ENCODE results near the gene EDIL3.

The EDIL3 gene

DNA sequence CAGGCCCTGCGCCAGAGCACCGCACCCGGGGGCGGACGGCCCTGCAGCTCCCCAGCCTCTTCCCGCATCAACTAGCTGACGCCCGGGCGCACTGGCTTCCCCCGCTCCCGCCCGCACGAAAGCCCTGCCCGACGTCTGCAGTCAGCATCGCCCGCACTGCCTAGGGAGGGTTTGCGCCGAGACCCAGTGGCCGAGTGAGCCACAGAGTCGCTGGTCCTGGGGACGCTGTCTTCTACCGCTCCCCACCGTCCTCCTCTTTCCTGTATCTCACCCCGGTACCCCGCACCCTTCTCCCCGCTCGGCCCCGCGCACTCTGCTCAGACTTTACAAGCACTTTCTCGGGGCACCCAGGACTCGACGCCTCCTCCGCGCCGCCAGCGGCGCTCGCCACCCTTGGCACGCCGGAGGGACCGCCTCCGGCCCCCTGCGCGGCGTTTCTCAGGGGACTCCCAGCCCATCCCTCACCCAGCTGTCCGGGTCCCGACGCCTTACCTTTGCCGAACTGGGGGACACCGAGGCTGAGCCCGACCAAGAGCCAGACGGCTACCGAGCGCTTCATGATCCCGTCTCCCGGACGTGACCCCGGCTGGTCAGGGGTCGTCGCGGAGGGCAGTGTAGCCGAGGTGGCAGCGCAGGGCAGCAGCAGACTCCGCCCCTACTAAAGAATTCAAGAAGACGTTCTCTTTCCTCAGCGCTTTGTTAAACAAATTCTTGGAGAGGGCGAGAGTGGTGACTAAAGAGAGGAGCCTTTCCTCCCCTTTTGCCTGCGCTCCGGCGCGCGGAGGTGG is 670 bp downstream of the EDIL3 start:
- H3K4me3 ChIP-seq (ENCODE audit: low read length) = peak overlapping the region; percentile 23
- no peak for TF ChIP-seq ZNF274 (IDR thresholded peaks at IDR 0.05; ENCODE audit: low read depth, low read length)

DNA sequence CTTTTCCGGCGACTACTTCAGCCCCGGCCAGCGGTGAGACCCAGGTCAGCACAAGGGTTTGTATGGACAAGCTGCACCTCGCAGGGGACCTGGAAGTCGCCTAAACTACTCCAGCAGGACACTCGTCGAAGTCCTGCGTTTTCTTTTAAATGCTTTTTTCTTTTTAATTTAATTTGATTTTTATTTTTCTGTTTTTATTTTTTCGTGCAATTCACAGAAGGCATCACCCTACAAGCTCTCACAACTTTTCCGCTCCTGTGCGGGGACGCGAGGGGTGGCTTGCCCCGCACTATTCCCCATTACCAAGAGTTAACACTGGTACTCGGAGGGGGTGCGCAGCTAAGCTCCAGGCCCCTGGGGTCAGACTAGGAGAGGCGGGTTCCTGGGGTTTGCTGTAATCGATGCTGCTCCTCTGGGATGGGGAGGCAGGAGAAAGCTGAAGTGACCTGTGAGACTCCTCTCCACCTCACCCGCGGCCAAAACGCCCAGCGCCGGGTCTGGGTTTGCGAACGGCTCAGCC is 1.3 kb downstream of the EDIL3 start:
- H3K4me3 ChIP-seq (ENCODE audit: low read length) = no peak overlapping the region; the same call in 1 of the 2 replicates
- no peak for TF ChIP-seq ZNF274 (IDR thresholded peaks at IDR 0.05; ENCODE audit: low read depth, low read length)

- no peak overlapping the region; the same call in 1 of the 2 replicates for H3K4me3 ChIP-seq (ENCODE audit: low read length)
- no peak for TF ChIP-seq ZNF274 (IDR thresholded peaks at IDR 0.05; ENCODE audit: low read depth, low read length)
Measured at GRCh38 chr5:84382363-84383295, 2.1 kb downstream of the EDIL3 start.

DNA sequence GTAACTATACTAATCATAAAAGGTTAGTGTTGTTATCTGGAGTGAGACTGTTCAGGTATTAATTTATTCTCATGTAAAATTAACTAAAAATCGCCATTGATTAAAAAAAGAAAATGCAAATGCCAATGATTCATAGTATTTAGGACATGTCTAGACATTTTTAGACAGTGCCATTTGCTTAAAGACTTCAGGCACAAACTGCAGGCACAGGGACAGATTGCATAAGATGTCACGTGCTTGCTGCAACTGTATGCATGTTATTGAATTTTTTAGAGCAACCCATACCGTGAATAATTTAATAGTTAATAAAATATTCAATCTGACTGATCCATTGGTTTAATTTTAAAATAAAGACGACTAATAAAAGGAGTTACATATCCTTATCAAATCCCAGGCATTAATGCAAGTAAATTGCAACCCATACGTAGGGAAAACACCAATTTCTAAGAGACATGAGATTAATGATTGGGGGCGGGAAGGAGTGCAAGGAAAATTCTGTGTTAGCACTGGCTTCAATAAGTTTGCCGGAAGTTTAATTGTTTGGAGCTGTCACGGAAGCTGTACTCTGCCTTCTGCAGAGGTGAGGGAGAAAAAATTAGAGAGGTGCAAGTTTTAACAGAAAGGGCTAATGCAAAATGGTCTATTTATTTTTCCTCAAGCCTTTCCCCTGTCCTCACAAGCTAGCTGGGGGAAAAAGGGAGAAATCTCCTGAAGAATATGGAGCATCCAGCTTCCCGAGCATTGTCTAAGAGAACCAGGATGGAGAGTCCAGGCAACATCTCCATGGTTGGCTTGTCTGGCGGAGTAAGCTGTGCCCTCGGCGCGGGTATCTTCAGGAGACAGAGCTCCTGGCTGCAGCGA is 2.9 kb downstream of the EDIL3 start:
- TF ChIP-seq ZNF274 (IDR thresholded peaks at IDR 0.05; ENCODE audit: low read depth, low read length) = no peak
- H3K4me3 ChIP-seq (ENCODE audit: low read length) = peak overlapping the region; percentile 38; the same call in 1 of the 2 replicates

DNA sequence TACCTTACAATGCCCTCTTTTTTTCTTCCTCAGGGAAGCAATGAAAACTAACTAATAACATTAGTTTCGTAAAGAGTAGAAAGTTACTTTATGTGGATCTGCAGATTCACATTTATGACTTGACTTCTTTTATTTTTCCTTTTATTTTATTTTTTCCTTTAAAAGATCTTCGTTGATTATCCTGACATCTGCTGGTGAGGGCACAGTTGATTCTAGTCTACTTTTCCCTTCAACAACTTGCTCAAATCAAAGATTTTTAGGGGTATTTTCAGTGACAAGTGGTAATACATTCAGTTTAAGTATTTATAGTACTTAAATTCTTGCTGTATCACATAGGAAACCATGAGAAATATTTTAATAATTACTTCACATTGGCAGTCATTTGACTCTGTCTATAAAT is 4.9 kb downstream of the EDIL3 start:
- no peak overlapping the region for H3K4me3 ChIP-seq (ENCODE audit: low read length)
- no peak for TF ChIP-seq ZNF274 (IDR thresholded peaks at IDR 0.05; ENCODE audit: low read depth, low read length)

DNA sequence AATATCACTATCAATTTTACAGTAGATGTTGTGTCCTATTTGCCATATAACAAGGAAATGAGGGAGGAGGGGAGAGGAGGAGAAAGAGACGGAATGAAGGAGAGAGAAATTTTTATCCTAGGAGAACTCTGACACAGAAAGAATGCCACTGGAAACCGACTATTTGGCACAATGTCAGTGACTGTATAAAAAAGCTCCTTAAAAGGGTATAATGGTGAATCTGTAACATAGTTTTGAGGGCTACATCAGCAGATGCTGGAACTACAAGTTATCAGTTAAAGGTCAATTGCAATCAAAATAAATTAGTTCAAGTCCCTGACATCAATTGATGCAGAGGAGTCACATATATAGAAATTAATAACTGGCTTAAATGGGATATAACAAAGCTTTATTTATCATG is 5.7 kb downstream of the EDIL3 start:
- TF ChIP-seq ZNF274 (IDR thresholded peaks at IDR 0.05; ENCODE audit: low read depth, low read length) = no peak
- H3K4me3 ChIP-seq (ENCODE audit: low read length) = no peak overlapping the region

- no peak overlapping the region for H3K4me3 ChIP-seq (ENCODE audit: low read length)
- no peak for TF ChIP-seq ZNF274 (IDR thresholded peaks at IDR 0.05; ENCODE audit: low read depth, low read length)
Measured at GRCh38 chr5:84378420-84378819, 6.3 kb downstream of the EDIL3 start.

- H3K4me3 ChIP-seq (ENCODE audit: low read length) = no peak overlapping the region
- no peak for TF ChIP-seq ZNF274 (IDR thresholded peaks at IDR 0.05; ENCODE audit: low read depth, low read length)
Measured at GRCh38 chr5:84376346-84376745, 8.3 kb downstream of the EDIL3 start.

- TF ChIP-seq ZNF274 (IDR thresholded peaks at IDR 0.05; ENCODE audit: low read depth, low read length) = no peak
- no peak overlapping the region for H3K4me3 ChIP-seq (ENCODE audit: low read length)
Measured at GRCh38 chr5:84374568-84374967, 10.1 kb downstream of the EDIL3 start.

DNA sequence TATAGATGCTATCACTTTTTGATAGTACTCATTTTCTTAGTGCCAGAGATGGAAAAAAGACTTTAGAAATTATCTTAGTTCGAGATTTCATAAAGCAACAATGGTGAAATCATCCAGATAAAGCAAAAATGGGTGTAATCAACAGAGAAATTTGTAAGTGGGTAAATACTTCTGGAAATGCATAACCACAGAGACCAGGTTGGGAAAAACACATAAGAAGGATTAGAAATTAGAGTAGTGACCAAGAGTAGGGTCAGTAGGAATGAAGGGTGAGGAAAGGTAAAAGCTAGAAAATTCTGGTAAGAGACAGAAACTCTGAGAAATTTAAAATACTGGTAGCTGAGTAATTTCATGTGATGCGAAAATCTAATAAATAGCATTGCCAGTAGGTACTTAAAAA is 11.2 kb downstream of the EDIL3 start:
- no peak for TF ChIP-seq ZNF274 (IDR thresholded peaks at IDR 0.05; ENCODE audit: low read depth, low read length)
- no peak overlapping the region for H3K4me3 ChIP-seq (ENCODE audit: low read length)

DNA sequence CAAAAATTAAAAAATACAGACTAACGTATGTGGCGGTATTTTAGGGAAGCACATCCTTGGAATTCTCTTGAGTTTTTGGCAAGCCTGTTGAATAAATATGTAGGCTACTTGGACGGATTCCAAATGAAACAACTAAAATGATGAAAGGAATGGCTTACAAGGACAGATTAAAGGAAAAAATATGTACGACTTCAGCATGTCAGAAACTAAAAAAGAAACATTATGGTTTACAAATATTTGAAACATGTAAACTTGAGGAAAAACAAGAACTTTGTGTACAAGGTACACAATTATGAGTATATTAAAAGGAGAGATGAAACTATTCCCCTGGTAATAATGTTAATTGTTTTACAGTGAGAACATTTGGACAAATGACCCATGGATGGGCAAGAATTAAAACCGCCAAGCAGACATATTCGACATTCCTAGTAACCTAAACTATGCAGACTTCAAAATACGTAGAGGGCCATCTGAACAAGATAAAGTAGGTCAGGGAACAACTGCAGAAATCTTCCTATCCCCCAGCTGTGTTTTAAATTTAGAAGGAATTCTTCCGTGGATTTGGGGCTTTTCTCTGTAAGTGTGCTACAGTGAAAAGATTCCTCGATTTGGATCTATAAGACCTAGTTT is 12.5 kb downstream of the EDIL3 start:
- TF ChIP-seq ZNF274 (IDR thresholded peaks at IDR 0.05; ENCODE audit: low read depth, low read length) = no peak

DNA sequence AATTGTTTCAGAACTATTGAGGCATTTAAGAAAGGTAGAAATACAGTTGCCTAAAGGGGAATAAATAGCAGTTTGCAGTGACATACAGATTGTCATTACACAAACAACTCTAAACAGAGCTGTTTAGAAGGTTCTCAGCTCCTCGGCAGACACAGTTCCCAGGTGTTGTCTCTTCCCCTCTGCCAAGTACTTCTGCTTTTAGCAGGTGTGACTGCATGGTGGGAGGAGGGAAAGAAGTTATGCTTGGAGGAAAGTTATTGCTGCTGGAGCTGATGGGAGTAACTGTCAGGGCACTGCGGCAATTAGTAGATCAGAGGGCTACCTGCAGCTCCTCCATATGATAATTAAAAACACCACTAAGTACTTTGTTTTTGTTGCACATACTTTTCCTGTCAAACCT is 14.5 kb downstream of the EDIL3 start:
- no peak for TF ChIP-seq ZNF274 (IDR thresholded peaks at IDR 0.05; ENCODE audit: low read depth, low read length)
- H3K4me3 ChIP-seq (ENCODE audit: low read length) = no peak overlapping the region

More for the DNA sequence above, 12.5 kb downstream of the EDIL3 start:
- no peak overlapping the region for H3K4me3 ChIP-seq (ENCODE audit: low read length)

GRCh38 chr5:84364043-84364442 is 20.6 kb downstream of the EDIL3 start:
- H3K4me3 ChIP-seq (ENCODE audit: low read length) = no peak overlapping the region
- no peak for TF ChIP-seq ZNF274 (IDR thresholded peaks at IDR 0.05; ENCODE audit: low read depth, low read length)

Data from GM08714 (cell line).